Loucy (cell line): ENCODE results near the gene ACER2.

Source experiments
- H2AFZ ChIP-seq: fragments of 200-600 bp; sonication (generic); 2 replicates; pipeline ENCODE4 v1.6.0; 2016; ENCODE audit warnings: antibody characterized with exemption, mild to moderate bottlenecking, low read length, moderate library complexity
- H3F3A ChIP-seq: fragments of 200-600 bp; 2 replicates; pipeline ENCODE4 v1.6.0; 2016; ENCODE audit warnings: antibody characterized with exemption, low read depth, mild to moderate bottlenecking
- H3K27me3 ChIP-seq: fragments of 200-600 bp; sonication (generic); 2 replicates; pipeline ENCODE4 v1.6.1; 2014; ENCODE audit warnings: low read length, mild to moderate bottlenecking; ENCODE audit not compliant: insufficient read depth, poor library complexity, severe bottlenecking
- H3K36me3 ChIP-seq: fragments of 200-600 bp; sonication (generic); 2 replicates; pipeline ENCODE4 v1.6.1; 2016; ENCODE audit warnings: low read length; ENCODE audit not compliant: insufficient read depth
- H3K4me1 ChIP-seq: fragments of 200-600 bp; sonication (generic); 2 replicates; pipeline ENCODE4 v1.5.1; 2014; ENCODE audit warnings: low read length, mild to moderate bottlenecking; ENCODE audit not compliant: insufficient read depth, poor library complexity, severe bottlenecking
- H3K4me2 ChIP-seq: fragments of 200-600 bp; sonication (generic); 2 replicates; pipeline ENCODE4 v1.6.0; 2014; ENCODE audit warnings: antibody characterized with exemption, low read length, low read depth, mild to moderate bottlenecking; ENCODE audit not compliant: poor library complexity, severe bottlenecking
- H3K4me3 ChIP-seq: fragments of 200-600 bp; sonication (generic); 2 replicates; pipeline ENCODE4 v1.5.1; 2014; ENCODE audit warnings: low read length, mild to moderate bottlenecking, mixed read lengths; ENCODE audit not compliant: poor library complexity, severe bottlenecking
- H3K79me2 ChIP-seq: fragments of 200-600 bp; sonication (generic); 2 replicates; pipeline ENCODE4 v1.6.1; 2014; ENCODE audit warnings: low read length; ENCODE audit not compliant: insufficient read depth
- H3K9ac ChIP-seq: fragments of 200-600 bp; sonication (generic); 2 replicates; pipeline ENCODE4 v1.6.0; 2014; ENCODE audit warnings: mild to moderate bottlenecking, low read depth, low read length, moderate library complexity; ENCODE audit not compliant: poor library complexity, severe bottlenecking
- H3K9me2 ChIP-seq: fragments of 200-600 bp; sonication (generic); replicated peaks from 2 replicates; pipeline ENCODE4 v1.6.1; 2016; ENCODE audit warnings: low read depth, low read length, mixed read lengths
- H3K9me3 ChIP-seq: fragments of 200-600 bp; sonication (generic); 2 replicates; pipeline ENCODE4 v1.6.1; 2014; ENCODE audit warnings: mild to moderate bottlenecking, antibody characterized with exemption, low read length, low read depth; ENCODE audit not compliant: insufficient read depth
- H4K20me1 ChIP-seq: fragments of 200-600 bp; sonication (generic); 2 replicates; pipeline ENCODE4 v1.6.0; 2014; ENCODE audit warnings: antibody characterized with exemption, low read length, mild to moderate bottlenecking; ENCODE audit not compliant: insufficient read depth, poor library complexity, severe bottlenecking
- CTCF ChIP-seq: fragments of 200-600 bp; sonication (generic); conservative IDR thresholded peaks from 2 replicates; pipeline ENCODE4 v1.5.1; 2014; ENCODE audit warnings: mild to moderate bottlenecking, antibody characterized with exemption, low read length
- EZH2phosphoT487 ChIP-seq: fragments of 200-600 bp; IDR thresholded peaks from 2 replicates; pipeline ENCODE4 v1.6.1; 2018; ENCODE audit warnings: antibody characterized with exemption, mild to moderate bottlenecking, moderate library complexity, borderline replicate concordance

The ACER2 gene

DNA sequence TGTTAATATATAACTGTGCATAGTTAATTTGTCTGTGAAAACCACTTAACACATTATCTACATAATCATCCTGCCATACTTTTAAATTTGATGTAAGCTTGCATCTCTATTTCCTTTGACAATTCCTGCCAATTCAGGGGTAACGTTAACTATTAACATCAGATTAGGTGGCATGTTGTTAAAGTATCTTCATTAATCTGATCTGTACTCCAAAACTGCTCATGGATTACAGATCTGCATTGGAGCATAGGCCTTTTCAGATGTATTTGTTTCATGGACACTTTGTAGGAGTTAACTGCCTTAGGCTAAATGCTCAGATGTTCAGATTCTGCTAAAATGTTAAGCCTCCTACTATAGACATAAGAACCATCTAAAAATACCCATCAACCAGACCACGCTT is 31.9 kb upstream of the ACER2 start:
- Histone ChIP-seq H3K27me3 (peaks cover 8% of the 10 kb centered on the region), H3K4me3 (peak overlapping the region; percentile 99), H3K4me2 (peak overlapping the region; percentile 97), H4K20me1 (peaks cover 50% of the 10 kb centered on the region), H3K36me3 (peaks cover 72% of the 10 kb centered on the region), H3K9me2 (no peaks in the 10 kb centered on the region), H3F3A (peaks cover 19% of the 10 kb centered on the region), H3K9me3 (no peaks in the 10 kb centered on the region), H3K79me2 (peaks cover 47% of the 10 kb centered on the region), H3K4me1 (peaks cover 44% of the 10 kb centered on the region), H2AFZ (no peak overlapping the region), H3K9ac (peak overlapping the region; percentile 97)
- TF ChIP-seq EZH2phosphoT487 (no peak), CTCF (no peak)

- peak overlapping the region; percentile 97 for H3K4me2 ChIP-seq
- peaks cover 63% of the 10 kb centered on the region for H3K36me3 ChIP-seq
- no peaks in the 10 kb centered on the region for H3K9me2 ChIP-seq
- no peaks in the 10 kb centered on the region for H3K9me3 ChIP-seq
- peaks cover 13% of the 10 kb centered on the region for H3F3A ChIP-seq
- H3K79me2 ChIP-seq = peaks cover 47% of the 10 kb centered on the region
- H3K4me1 ChIP-seq = peaks cover 44% of the 10 kb centered on the region
- peaks cover 50% of the 10 kb centered on the region for H4K20me1 ChIP-seq
- no peak overlapping the region for H2AFZ ChIP-seq
- peaks cover 8% of the 10 kb centered on the region for H3K27me3 ChIP-seq
- H3K4me3 ChIP-seq = peak overlapping the region; percentile 99
- peak overlapping the region; percentile 97 for H3K9ac ChIP-seq
- TF ChIP-seq CTCF (no peak), EZH2phosphoT487 (no peak)
These were observed 30.6 kb upstream of the ACER2 start for GRCh38 chr9:19378164-19378563.

DNA sequence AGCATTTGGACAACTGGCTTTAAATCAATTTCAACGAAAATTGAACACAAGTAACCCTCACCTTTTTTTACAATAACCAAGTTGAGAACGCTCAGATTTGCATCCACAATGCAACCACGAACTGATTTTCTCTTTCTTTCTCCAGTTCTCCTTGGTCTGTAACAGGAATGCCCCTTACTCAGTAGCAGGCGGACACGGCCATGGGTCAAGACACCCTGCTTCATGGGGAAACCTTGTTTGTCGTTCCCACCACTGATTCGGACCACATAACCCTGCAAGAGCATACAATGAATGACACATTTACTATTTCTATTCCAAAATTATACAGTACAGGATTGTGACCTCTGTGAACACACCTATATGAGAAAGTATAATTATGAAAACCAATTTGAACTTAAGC is 30.2 kb upstream of the ACER2 start:
- Histone ChIP-seq H3K9ac (peak overlapping the region; percentile 97), H3K4me3 (peak overlapping the region; percentile 99), H2AFZ (no peak overlapping the region), H3K36me3 (peaks cover 59% of the 10 kb centered on the region), H3K4me2 (peak overlapping the region; percentile 97), H3K9me2 (no peaks in the 10 kb centered on the region), H3K4me1 (peaks cover 44% of the 10 kb centered on the region), H3F3A (peaks cover 8% of the 10 kb centered on the region), H3K79me2 (peaks cover 47% of the 10 kb centered on the region), H3K9me3 (no peaks in the 10 kb centered on the region), H3K27me3 (peaks cover 8% of the 10 kb centered on the region), H4K20me1 (peaks cover 50% of the 10 kb centered on the region)
- TF ChIP-seq EZH2phosphoT487 (no peak), CTCF (no peak)
